Right hindlimb (tissue), 1 donor: Measurements from ENCODE around the gene LHCGR.
A peak's percentile ranks its signal among the peaks of the same experiment; 100 is the strongest.
"Not testable (repeated sequence)": the region's sequence is repeated elsewhere in the genome, so short reads cannot be mapped to it uniquely, and the experiment has no call there.

Experiments
- DNase-seq: peaks from one replicate; pipeline ENCODE4 v3.0.0-alpha.2; 2018

The LHCGR gene

DNA sequence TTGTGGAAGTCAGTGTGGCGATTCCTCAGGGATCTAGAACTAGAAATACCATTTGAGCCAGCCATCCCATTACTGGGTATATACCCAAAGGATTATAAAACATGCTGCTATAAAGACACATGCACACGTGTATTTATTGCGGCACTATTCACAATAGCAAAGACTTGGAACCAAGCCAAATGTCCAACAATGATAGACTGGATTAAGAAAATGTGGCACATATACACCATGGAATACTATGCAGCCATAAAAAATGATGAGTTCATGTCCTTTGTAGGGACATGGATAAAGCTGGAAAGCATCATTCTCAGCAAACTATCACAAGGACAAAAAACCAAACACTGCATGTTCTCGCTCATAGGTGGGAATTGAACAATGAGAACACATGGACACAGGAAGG lies 16.3 kb downstream of the LHCGR start:
- not testable (repeated sequence) for DNase-seq

- no peak for DNase-seq
These were observed 16.7 kb downstream of the LHCGR start for GRCh38 chr2:48738806-48739205.

GRCh38 chr2:48736251-48736650 lies 19.3 kb downstream of the LHCGR start:
- DNase-seq: no peak

GRCh38 chr2:48734576-48735303 lies 20.8 kb downstream of the LHCGR start:
- no peak for DNase-seq

GRCh38 chr2:48733067-48733503 lies 22.4 kb downstream of the LHCGR start:
- DNase-seq: no peak

DNA sequence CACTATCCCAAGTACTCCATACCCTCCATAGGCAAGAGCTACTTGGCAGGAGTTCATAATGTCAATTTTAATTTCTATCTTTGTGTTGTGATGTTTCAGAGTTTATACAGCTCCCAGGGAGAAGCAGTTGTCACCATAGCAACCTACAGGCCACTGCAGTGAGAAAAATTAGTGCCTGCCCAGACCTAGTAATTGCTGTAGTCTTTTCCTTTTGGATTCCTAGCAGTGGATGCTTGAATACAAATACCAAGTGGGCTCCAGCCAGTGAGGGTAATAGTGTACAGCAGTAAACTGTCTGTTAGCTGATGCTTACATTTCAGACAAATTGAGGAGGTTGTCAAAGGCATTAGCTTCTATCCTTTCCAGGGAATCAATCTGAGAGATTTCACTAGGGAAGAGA lies 26.7 kb downstream of the LHCGR start:
- no peak for DNase-seq

DNA sequence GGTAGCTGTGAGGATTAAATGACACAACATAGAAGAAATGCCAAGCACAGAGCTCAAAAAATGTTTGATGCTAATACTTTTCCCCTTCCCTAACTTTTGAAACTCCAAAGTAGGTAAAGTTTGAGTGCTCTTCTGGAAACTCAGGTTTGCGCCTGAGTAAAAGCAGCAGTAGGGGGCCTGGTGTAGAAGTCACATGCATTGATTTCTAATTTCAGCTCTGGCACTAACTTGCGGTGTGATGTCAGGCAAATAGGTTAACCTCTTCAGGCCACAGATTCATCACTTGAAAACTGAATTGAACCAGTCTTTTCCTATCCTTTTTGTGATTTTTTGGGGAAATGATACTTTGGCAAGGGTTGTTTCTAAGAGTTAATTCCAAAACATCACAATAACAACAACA lies 27.2 kb downstream of the LHCGR start:
- no peak for DNase-seq

- DNase-seq: no peak
These were observed 28.0 kb downstream of the LHCGR start for GRCh38 chr2:48727560-48727959.

GRCh38 chr2:48725696-48726494 lies 29.6 kb downstream of the LHCGR start:
- no peak for DNase-seq

GRCh38 chr2:48724278-48724677 lies 31.2 kb downstream of the LHCGR start:
- no peak for DNase-seq

DNA sequence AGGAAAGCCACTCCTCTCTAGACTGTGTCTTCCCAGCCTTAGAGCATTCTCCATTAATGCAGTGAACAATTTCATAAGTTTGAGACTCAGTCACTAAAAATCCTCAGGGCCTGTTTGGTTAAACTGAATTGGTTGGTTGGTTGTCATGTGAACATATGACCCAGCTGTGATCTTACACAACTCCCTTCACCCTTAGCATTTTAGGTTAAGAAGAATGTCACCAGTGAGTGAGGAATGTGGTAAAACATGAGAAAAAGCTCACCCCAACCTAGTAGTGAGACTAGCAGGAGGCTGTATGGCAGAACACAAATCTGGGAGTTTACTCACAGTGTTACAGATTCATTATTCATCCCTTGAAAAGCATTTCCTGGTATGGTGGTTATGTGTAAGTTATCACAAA lies 32.4 kb downstream of the LHCGR start:
- DNase-seq: no peak

GRCh38 chr2:48722391-48722790 lies 33.1 kb downstream of the LHCGR start:
- no peak for DNase-seq

DNA sequence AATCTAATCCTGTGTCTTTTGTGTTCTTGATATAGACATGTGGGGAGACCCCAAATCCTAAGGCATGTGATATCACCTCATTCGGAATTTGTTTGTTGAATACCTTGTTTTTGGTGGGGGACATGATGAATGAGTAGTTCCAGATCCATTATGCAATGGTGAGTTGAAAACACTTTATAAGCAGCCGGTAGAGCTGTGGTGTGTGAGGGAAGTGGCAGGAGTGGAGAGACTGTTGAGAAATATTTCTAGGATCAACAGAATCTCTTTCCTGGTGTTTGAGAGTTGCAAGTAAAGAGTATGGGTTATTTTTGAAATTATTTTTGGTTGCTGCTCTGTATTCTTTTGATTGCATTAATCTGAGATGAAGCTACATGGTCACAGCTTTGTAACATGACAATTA lies 34.4 kb downstream of the LHCGR start:
- no peak for DNase-seq

- DNase-seq: no peak
These were observed 35.9 kb downstream of the LHCGR start for GRCh38 chr2:48719480-48720177.

DNA sequence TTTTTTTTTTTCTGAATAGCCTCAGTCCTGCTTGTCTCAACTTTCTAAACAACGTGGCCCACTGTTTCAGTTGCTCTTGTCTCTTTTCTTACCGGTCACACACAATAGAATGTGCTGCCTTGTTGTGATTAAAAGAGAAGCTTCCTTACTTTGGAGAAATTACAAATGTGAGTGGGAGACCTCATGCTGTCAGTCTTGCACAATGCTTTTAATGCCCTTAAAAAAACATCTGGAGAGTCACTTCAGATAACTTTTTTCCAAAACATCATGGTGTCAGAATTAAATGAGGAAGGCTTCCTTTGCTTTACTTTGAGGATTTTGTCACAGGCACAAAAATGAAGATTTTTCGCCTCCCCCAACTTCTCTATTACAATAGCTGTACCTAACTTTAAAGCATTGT lies 37.7 kb downstream of the LHCGR start:
- DNase-seq: no peak

DNA sequence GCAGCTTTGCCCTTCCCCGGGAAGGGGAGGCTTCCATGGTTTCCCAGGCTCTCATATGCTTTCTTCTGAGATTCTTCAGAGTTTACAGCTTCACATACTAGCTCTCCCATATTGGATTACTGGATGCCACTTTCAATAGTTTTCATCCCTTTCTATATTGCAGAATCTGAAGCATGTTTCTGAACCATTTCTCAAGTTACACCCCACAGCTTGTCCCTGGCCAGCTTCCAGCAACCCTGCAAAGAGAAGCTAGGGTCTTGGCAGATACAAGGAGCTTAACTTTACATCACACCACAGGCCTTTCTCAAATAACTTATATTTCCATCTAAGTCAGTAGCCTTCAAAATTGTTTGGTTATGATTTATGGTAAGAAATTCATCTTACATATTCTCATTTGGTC lies 39.6 kb downstream of the LHCGR start:
- peak; percentile 45 for DNase-seq

DNA sequence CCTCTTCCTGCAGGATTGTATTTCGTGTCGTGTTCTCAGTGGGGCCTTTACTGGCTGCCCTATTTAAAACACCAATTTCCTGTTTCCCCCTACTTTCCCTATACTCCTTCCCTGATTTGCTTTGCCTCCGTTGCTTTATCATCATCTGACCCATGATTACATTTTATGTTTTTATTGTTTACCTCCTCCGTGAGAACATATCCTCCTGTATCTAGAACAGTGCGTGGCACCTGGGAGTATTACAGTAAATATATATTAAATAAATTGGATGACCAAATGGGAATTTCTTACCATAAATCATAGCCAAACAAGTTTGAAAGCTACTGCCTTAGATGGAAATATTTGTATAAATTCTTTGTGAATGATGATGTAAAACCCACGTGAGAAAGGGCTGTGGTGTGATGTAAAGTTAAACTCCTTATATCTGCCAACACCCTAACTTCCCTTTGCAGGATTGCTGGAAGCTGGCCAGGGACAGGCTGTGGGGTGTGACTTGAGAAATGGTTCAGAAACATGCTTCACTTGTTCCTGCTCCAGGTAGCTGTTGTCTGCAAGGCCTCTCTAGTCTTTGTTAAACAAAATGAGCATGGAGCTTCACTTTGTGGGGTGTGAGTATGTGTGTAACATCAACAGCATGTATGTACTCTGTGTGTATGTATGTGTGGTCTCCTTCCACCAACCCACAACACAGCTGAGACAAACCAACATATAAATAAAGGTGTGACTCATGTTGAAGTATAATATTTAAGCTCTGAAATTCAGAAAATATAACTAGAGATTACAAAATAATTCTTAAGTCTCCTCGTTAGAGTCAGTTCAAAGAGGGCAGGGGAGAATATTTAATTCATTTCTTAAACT lies 40.3 kb downstream of the LHCGR start:
- DNase-seq: peak; percentile 30

- DNase-seq: no peak
These were observed 41.3 kb downstream of the LHCGR start for GRCh38 chr2:48714245-48714644.

- no peak for DNase-seq
These were observed 41.9 kb downstream of the LHCGR start for GRCh38 chr2:48713647-48714046.

DNA sequence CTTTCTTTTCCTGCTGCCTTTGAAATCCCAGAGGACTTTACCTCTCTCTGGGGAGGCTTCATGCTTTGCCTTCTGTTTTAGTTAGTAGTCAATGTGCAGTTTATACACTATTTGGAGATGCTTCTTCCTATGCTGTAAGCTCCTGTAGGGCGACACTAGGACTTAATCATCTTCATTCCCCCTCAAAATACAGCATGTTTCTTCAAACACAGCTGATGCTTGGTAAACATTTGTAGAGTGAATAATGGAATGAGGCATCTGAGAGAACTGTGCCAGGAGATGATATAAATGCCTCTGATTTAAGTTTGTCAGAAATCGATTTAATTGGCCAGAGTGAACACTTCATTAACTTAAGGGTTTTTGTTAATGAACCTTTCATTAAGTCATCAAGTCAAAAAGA lies 43.4 kb downstream of the LHCGR start:
- no peak for DNase-seq

- no peak for DNase-seq
These were observed 44.2 kb downstream of the LHCGR start for GRCh38 chr2:48711343-48711742.

- DNase-seq: peak; percentile 35
These were observed 46.2 kb downstream of the LHCGR start for GRCh38 chr2:48709096-48710034.
